Measurements from ENCODE around the gene DNAI4. TPM values are rescaled to one million over a fixed set of nuclear protein-coding genes. Genes with fewer than 3 reads are reported as not detected.

The DNAI4 gene, protein sequence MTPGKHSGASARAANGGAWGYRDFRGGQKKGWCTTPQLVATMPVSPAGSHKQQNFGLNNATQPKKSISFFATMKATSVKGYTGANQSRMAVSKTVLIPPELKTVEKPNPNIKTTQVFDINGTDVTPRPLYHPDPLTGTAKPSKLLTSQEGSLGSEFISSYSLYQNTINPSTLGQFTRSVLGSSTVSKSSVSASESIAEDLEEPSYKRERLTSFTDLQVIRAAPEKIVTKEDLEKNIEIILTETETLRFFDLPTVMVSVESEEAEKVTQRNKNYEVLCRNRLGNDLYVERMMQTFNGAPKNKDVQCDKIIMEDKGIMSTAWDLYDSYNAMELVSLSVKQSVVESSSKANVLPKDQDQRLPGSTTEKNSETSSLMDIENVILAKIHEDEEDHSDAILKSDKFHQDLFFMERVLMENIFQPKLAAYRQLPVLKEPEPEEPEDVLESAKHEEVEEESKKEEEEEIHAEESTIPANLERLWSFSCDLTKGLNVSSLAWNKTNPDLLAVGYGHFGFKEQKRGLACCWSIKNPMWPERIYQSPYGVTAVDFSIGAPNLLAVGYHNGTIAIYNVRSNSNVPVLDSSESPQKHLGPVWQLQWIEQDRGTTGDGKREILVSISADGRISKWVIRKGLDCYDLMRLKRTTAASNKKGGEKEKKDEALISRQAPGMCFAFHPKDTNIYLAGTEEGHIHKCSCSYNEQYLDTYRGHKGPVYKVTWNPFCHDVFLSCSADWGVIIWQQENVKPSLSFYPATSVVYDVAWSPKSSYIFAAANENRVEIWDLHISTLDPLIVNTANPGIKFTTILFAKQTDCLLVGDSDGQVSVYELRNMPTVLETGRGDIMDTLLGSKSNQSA
- total RNA-seq (2021; fragmentation: NEBNext Ultra II Directional; extraction: Animal tissue kit (Norgen Biotek cat#: 25700)) (2.1 and 4.0 TPM in 2 replicates), polyA plus RNA-seq (2011; rRNA removed) (0.08 and 0.32 TPM in 2 replicates), polyA minus RNA-seq (2011; rRNA and poly(A)+ RNA removed) (0.82 and 1.3 TPM in 2 replicates)
- polyA plus RNA-seq (2011; cell fraction: cytosol; rRNA removed), result 0.63 TPM
- 0.09 TPM for polyA plus RNA-seq (2011; cell fraction: nucleus; rRNA removed)
- polyA plus RNA-seq (2012, experiment 1 of 2), result 0.17 to 0.37 TPM (median 0.28 TPM) in 4 replicates
- not detected for polyA plus RNA-seq (2012, experiment 2 of 2)
- polyA plus RNA-seq (2013, experiment 1 of 2), result 0.34 TPM
- 3.3 TPM for polyA plus RNA-seq (2013, experiment 2 of 2)
- not detected for polyA minus RNA-seq (2011; cell fraction: cytosol; rRNA and poly(A)+ RNA removed)
- polyA minus RNA-seq (2011; cell fraction: nucleus; rRNA and poly(A)+ RNA removed), result 3.3 TPM
- long read RNA-seq, experiment 1, result 0 reads
- long read RNA-seq, experiment 2, partial matches to known transcripts, result 0 of 1 reads
- long read RNA-seq, experiment 2, other reads (novel, unspliced or antisense), result 0 of 1 reads

DNA sequence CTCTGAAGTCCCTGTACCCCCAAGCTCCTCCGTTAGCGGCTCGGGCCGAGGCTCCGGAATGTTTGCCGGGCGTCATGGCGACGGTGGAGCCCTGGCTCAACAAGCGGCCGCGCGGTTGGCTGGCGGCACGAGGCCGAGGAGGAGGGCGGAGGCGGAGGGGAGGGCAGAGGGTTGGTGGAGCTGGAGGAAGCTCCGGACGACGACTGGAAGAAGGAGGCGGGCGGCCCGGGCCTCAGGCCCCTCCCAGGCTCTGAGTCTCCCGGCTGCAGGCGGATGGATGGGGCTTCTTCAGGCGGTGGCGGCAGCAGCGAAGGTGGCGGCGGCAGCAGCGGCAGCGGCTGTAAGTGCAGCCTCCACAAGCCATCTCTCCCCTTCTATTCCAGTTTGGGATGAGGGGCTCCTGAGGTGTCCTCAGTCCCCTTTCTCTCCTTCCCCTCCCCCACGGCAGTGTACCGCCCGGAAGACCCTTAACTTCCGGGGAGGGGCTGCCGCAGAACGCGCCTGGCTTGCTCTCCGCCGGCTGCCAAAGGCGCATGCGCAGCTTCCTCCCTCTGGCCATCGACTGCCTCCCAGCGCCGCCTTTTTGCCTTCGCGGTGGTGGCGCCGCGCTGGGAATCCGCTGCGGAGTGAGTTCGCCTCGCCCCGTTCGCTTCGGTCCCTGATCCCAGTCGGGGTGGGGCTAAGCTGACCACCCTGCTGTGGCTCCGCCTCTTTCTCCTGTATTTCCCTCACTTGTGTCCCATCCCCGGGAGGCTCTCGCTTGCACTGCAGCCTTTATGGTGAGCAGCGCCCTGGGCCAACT lies at the start of gene DNAI4, which contains the start of gene MIER1:
Gene DNAI4, minus strand, starts transcription at position 101 of the 802 bp plus-strand sequence. Its CDS starts 25 bp downstream, at position 76.
Gene MIER1, plus strand, starts transcription at position 235 of the 802 bp plus-strand sequence. Its CDS starts 39 bp downstream, at position 274.
- no peaks in the 10 kb centered on the region for H3K27me3 ChIP-seq (replicated peaks in 1 of 4; ENCODE audit: control insufficient read depth in 3 of 4, extremely low read depth in 1 of 4, insufficient read depth in 3 of 4, low read length in 3 of 4)
- H3K79me1 ChIP-seq (ENCODE audit: low read depth, low read length), result 0 out of 2 replicates have a peak, but pooled peaks cover 2% of the 10 kb centered on the region
- H4K8ac ChIP-seq (ENCODE audit: extremely low read depth, insufficient read depth, low read length), result peak within 1 kb of the TSS; percentile 98; the same call in 1 of the 2 replicates
- H3K9me3 ChIP-seq (ENCODE audit: insufficient read depth in 2 of 2, low read depth in 1 of 2, low read length in 1 of 2), result no peaks in the 10 kb centered on the region
- H3K4ac ChIP-seq (replicated peaks; ENCODE audit: insufficient read length, low read depth, low read length), result peak within 1 kb of the TSS; percentile 41
- no peak within 1 kb of the TSS for H3K23ac ChIP-seq (ENCODE audit: insufficient read length)
- peak within 1 kb of the TSS; percentile 86 for H2BK12ac ChIP-seq (ENCODE audit: low read depth, low read length)
- H3K18ac ChIP-seq (ENCODE audit: extremely low read depth, low read length), result peak within 1 kb of the TSS; percentile 96
- H2BK120ac ChIP-seq (replicated peaks; ENCODE audit: low read depth, low read length), result no peak within 1 kb of the TSS
- H3K27ac ChIP-seq (ENCODE audit: low read depth, low read length), result peak within 1 kb of the TSS; percentile 92
- H2BK20ac ChIP-seq (ENCODE audit: low read length), result no peak within 1 kb of the TSS
- H3K79me2 ChIP-seq (ENCODE audit: control insufficient read depth in 1 of 2, insufficient read depth in 2 of 2, low read length in 2 of 2), result peaks cover 3 to 47% of the 10 kb centered on the region in 2 experiments; a peak in 3 of 4 replicates
- H4K20me1 ChIP-seq (replicated peaks in 1 of 2; ENCODE audit: control insufficient read depth in 1 of 2, insufficient read depth in 2 of 2, low read length in 2 of 2), result peaks cover 0 to 2% of the 10 kb centered on the region in 2 experiments
- peak; percentile 68 for FAIRE-seq
- peak within 1 kb of the TSS; percentile 91 for H2BK5ac ChIP-seq (ENCODE audit: low read depth, low read length)
- peak within 1 kb of the TSS; percentile 63 for H2AFZ ChIP-seq (ENCODE audit: low read length)
- H3K4me2 ChIP-seq (ENCODE audit: insufficient read depth in 1 of 2, low read depth in 2 of 2, low read length in 2 of 2), result peak within 1 kb of the TSS; percentile 81 to 95
- peaks cover 0 to 11% (median 1%) of the 10 kb centered on the region in 4 experiments; a peak in 5 of 7 replicates for H3K4me1 ChIP-seq (replicated peaks in 1 of 4; ENCODE audit: control insufficient read depth in 3 of 4, insufficient read depth in 4 of 4, low read length in 3 of 4)
- ChIA-PET CTCF (ENCODE audit: partially characterized antibody) (interaction anchor here (0.8 to 2.1 kb wide), 4 partner anchors 8 to 78 kb away, joined by 3 to 6 read pairs (median 4); no protein-coding TSS in a partner anchor), POLR2A (ENCODE audit: partially characterized antibody) (interaction anchor here (0.6 to 3.7 kb wide), 13 partner anchors 11 to 661 kb away, joined by 3 to 29 read pairs (median 3); partner anchors contain the start of gene SERBP1)
- peaks cover 11% of the 10 kb centered on the region; the same call in 1 of the 2 replicates for H3K23me2 ChIP-seq (ENCODE audit: low read depth, low read length)
- peak; percentile 94 for DNase-seq (ENCODE audit: low read depth in 1 of 2, low spot score in 2 of 2)
- peak within 1 kb of the TSS; percentile 76 for H4K91ac ChIP-seq (replicated peaks; ENCODE audit: insufficient read length, low read length)
- H4K5ac ChIP-seq (ENCODE audit: insufficient read length, low read depth, low read length), result peak within 1 kb of the TSS; percentile 96
- WGBS, 2 experiments (ENCODE audit: extremely low coverage in 1 of 2, insufficient coverage in 1 of 2, insufficient read length in 1 of 2, insufficient replicate concordance in 2 of 2, low coverage in 1 of 2, low lambda C conversion rate in 2 of 2, missing lambda C conversion rate in 1 of 2), result 1% methylated on average over 51 of the region's 64 CpGs; no CpG with 5 or more reads in 1 of the 2 experiments
- H2BK15ac ChIP-seq (ENCODE audit: low read length), result 0 out of 2 replicates have a peak within 1 kb of the TSS, but pooled peaks have one; percentile 72
- no peaks in the 10 kb centered on the region for H3K36me3 ChIP-seq (ENCODE audit: control insufficient read depth in 2 of 4, insufficient read depth in 4 of 4, low read length in 3 of 4)
- no peak within 1 kb of the TSS for H2AK5ac ChIP-seq (ENCODE audit: low read depth, low read length)
- H3K56ac ChIP-seq (replicated peaks; ENCODE audit: insufficient read length, low read depth, low read length), result peak within 1 kb of the TSS; percentile 96
- H3K4me3 ChIP-seq (ENCODE audit: extremely low read depth in 1 of 4, insufficient read depth in 2 of 4, low read depth in 3 of 4, low read length in 4 of 4), result peak within 1 kb of the TSS; percentile 59 to 95 (median 83)
- peak within 1 kb of the TSS; percentile 73 to 90 (median 86) for H3K9ac ChIP-seq (replicated peaks in 1 of 4; ENCODE audit: extremely low read depth in 1 of 4, low read depth in 3 of 4, low read length in 3 of 4)
- H3K14ac ChIP-seq (ENCODE audit: insufficient read length), result no peak within 1 kb of the TSS
- TF ChIP-seq ASH2L (IDR thresholded peaks at IDR 0.05; ENCODE audit: low read length), result peak; percentile 93
- TF ChIP-seq, protein P1, sequence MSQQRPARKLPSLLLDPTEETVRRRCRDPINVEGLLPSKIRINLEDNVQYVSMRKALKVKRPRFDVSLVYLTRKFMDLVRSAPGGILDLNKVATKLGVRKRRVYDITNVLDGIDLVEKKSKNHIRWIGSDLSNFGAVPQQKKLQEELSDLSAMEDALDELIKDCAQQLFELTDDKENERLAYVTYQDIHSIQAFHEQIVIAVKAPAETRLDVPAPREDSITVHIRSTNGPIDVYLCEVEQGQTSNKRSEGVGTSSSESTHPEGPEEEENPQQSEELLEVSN (IDR thresholded peaks at IDR 0.05), result peak; percentile 67
- TF ChIP-seq GABPA (IDR thresholded peaks at IDR 0.05; ENCODE audit: borderline replicate concordance, insufficient read depth, low read length), result 0 out of 2 replicates have a peak, but pooled peaks have one; percentile 37
- TF ChIP-seq TAF1 (IDR thresholded peaks at IDR 0.05; ENCODE audit: low read depth, low read length), result peak; percentile 85

Measured in H1 (cell line).